GM12873 (cell line): ENCODE data around the gene CAMSAP2.

Source experiments
- CTCF ChIP-seq: IDR thresholded peaks from 2 replicates; pipeline ENCODE4 v1.5.1; 2012; ENCODE audit warnings: low read depth, mild to moderate bottlenecking, moderate library complexity, low read length, control low read depth; ENCODE audit not compliant: insufficient read depth; ENCODE audit errors: missing control alignments

Gene CAMSAP2

GRCh38 chr1:200899954-200900867, 161.5 kb downstream of the CAMSAP2 start:
- TF ChIP-seq CTCF: no peak

GRCh38 chr1:200900877-200901276, 162.2 kb downstream of the CAMSAP2 start:
- no peak for TF ChIP-seq CTCF

- no peak for TF ChIP-seq CTCF
Observed at GRCh38 chr1:200901350-200901749, 162.7 kb downstream of the CAMSAP2 start.

- TF ChIP-seq CTCF: no peak
Observed at GRCh38 chr1:200901796-200902444, 163.2 kb downstream of the CAMSAP2 start.

GRCh38 chr1:200903793-200904192, 165.1 kb downstream of the CAMSAP2 start:
- no peak for TF ChIP-seq CTCF

- no peak for TF ChIP-seq CTCF
Observed at GRCh38 chr1:200904772-200905171, 166.1 kb downstream of the CAMSAP2 start.

GRCh38 chr1:200905411-200906052, 166.8 kb downstream of the CAMSAP2 start:
- TF ChIP-seq CTCF: no peak
